HL-60 (cell line): ENCODE results near the gene GOLGA6L26.
"Not testable (repeated sequence)": the region's sequence is repeated elsewhere in the genome, so short reads cannot be mapped to it uniquely, and the experiment has no call there.

Source experiments
- DNase-seq, 2 experiments: peaks; one replicate each; pipeline ENCODE4 v3.0.0-alpha.2; 2010 to 2020; ENCODE audit warnings: low read depth in 1 of 2, low spot score in 1 of 2
- H3K27ac ChIP-seq: fragments of 250-450 bp; sonication (Bioruptor Pico); replicated peaks from 2 replicates; pipeline ENCODE4 v1.5.1; 2020; ENCODE audit warnings: mild to moderate bottlenecking, moderate library complexity
- H3K27me3 ChIP-seq: fragments of 250-450 bp; sonication (Bioruptor Pico); 2 replicates; pipeline ENCODE4 v1.5.1; 2021; ENCODE audit warnings: mild to moderate bottlenecking, moderate library complexity; ENCODE audit not compliant: insufficient read depth, poor library complexity, severe bottlenecking
- H3K4me3 ChIP-seq: replicated peaks from 2 replicates; pipeline ENCODE4 v1.5.1; 2011; ENCODE audit warnings: mild to moderate bottlenecking, control low read depth, low read length; ENCODE audit not compliant: insufficient read depth
- GABPA ChIP-seq: IDR thresholded peaks from 2 replicates; pipeline ENCODE4 v1.6.1; 2012; ENCODE audit warnings: low read depth
- POLR2AphosphoS5 ChIP-seq: IDR thresholded peaks from 2 replicates; pipeline ENCODE4 v1.6.1; 2012; ENCODE audit warnings: low read depth
- REST ChIP-seq: IDR thresholded peaks from 2 replicates; pipeline ENCODE4 v1.6.1; 2012; ENCODE audit warnings: low read depth; ENCODE audit not compliant: insufficient replicate concordance
- SPI1 ChIP-seq: IDR thresholded peaks from 2 replicates; pipeline ENCODE4 v1.6.1; 2012; ENCODE audit warnings: low read depth, mild to moderate bottlenecking, borderline replicate concordance
- TF ChIP-seq, protein P1 (sequence below): IDR thresholded peaks from one replicate; pipeline ENCODE4 v1.5.1; 2011; ENCODE audit warnings: low read length, control low read depth, inconsistent platforms; ENCODE audit not compliant: insufficient read depth

GOLGA6L26 gene

DNA sequence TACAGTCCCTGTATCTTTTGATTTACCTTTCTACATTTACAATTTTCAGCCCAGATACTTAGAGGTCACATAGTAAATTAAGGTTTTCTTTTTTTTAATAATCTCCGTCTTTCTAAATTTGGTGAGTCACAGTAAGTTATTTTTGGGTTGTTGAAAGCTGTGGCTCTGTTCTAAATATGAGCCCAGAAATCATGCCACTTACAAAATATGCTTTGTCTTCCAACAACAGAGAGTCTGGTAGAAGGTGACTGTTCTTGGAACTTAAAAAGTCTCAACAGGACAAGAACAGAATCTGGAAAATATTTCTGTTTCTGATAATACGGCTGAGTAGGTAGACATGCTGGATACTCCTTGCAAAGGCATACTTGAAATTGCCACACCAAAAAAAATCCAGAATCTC, 36.6 kb upstream of the GOLGA6L26 start:
- DNase-seq = no peak
- Histone ChIP-seq H3K27me3 (no peaks in the 10 kb centered on the region), H3K27ac (no peak overlapping the region), H3K4me3 (no peak overlapping the region)
- no peak for TF ChIP-seq SPI1
- no peak for TF ChIP-seq REST
- TF ChIP-seq, protein P1, sequence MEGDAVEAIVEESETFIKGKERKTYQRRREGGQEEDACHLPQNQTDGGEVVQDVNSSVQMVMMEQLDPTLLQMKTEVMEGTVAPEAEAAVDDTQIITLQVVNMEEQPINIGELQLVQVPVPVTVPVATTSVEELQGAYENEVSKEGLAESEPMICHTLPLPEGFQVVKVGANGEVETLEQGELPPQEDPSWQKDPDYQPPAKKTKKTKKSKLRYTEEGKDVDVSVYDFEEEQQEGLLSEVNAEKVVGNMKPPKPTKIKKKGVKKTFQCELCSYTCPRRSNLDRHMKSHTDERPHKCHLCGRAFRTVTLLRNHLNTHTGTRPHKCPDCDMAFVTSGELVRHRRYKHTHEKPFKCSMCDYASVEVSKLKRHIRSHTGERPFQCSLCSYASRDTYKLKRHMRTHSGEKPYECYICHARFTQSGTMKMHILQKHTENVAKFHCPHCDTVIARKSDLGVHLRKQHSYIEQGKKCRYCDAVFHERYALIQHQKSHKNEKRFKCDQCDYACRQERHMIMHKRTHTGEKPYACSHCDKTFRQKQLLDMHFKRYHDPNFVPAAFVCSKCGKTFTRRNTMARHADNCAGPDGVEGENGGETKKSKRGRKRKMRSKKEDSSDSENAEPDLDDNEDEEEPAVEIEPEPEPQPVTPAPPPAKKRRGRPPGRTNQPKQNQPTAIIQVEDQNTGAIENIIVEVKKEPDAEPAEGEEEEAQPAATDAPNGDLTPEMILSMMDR = no peak
- TF ChIP-seq GABPA = no peak
- TF ChIP-seq POLR2AphosphoS5 = no peak

- H3K4me3 ChIP-seq, DNase-seq: not testable (repeated sequence)
Observed at GRCh38 chr15:23364261-23364660, 30.3 kb upstream of the GOLGA6L26 start.

DNA sequence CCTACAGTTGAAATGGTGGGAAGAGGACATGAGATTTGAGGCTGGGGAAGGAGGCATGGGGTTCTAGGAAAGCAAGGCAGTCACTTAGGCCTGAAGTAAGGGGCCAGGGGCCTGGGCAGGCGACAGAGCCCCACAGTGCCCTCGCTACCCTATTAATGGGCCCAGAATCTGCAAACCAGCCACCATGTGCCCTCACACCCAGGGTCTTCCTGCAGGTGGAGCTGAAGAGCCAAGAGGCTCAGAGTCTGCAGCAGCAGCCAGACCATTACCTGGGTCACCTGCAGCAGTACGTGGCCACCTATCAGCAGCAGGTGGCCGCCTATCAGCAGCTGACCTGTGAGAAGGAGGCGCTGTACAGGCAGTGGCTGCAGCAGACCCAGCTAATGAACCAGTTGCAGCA, 28.6 kb upstream of the GOLGA6L26 start:
- H3K4me3 ChIP-seq, H3K27me3 ChIP-seq, H3K27ac ChIP-seq, DNase-seq: not testable (repeated sequence)

More at GRCh38 chr15:23364261-23364660, 30.3 kb upstream of the GOLGA6L26 start:
- not testable (repeated sequence) for H3K27ac ChIP-seq, H3K27me3 ChIP-seq

GRCh38 chr15:23354448-23354847, 20.5 kb upstream of the GOLGA6L26 start, which contains the start of gene GOLGA8S:
Gene GOLGA8S (plus strand): TSS chr15:23354748. CDS start chr15:23354810, 62 bp downstream.
- not testable (repeated sequence) for DNase-seq, H3K27me3 ChIP-seq, H3K27ac ChIP-seq, H3K4me3 ChIP-seq

DNA sequence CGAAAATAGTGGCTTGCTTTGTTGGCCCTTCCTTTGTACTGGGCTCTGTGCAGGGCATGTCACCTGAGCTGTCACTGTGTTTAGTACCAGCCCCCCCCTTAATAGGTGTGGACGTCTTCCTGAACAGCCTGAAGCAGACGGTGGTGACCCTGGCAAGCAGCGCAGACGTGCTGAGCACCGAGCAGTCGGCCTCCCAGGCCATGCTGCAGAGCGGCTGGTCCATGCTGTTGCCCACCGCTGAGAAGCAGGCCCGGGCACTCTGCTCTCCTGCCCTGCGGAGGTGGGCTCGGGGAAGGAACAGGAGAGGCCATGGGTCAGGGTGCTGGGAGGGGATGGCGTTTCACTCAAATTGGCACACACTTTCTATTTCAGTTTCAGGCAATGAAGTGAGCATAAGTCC, 22.8 kb downstream of the GOLGA6L26 start:
- DNase-seq, H3K27me3 ChIP-seq, H3K27ac ChIP-seq, H3K4me3 ChIP-seq: not testable (repeated sequence)

DNA sequence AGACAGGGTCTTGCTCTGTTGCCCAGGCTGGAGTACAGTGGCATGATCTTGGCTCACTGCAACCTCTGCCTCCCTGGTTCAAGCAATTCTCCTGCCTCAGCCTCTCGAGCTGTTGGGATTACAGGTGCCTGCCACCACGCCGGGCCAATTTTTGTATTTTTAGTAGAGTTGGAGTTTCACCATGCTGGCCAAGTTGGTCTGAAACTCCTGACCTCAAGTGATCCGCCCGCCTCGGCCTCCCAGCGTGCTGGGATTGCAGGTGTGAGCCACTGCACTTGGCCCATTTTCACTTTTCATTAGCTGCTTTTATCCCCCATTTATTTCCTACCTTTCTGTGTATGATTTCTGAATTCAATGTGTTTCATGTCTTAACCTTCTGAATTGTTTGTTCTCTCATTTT, 28.1 kb downstream of the GOLGA6L26 start:
- H3K4me3 ChIP-seq, H3K27ac ChIP-seq, H3K27me3 ChIP-seq, DNase-seq: not testable (repeated sequence)

- peak overlapping the region; percentile 40; the same call in 1 of the 2 replicates for H3K27ac ChIP-seq
- not testable (repeated sequence) for DNase-seq, H3K27me3 ChIP-seq
- peak overlapping the region; percentile 36; the same call in 1 of the 2 replicates for H3K4me3 ChIP-seq
Observed at GRCh38 chr15:23304805-23305204, 29.2 kb downstream of the GOLGA6L26 start.

DNA sequence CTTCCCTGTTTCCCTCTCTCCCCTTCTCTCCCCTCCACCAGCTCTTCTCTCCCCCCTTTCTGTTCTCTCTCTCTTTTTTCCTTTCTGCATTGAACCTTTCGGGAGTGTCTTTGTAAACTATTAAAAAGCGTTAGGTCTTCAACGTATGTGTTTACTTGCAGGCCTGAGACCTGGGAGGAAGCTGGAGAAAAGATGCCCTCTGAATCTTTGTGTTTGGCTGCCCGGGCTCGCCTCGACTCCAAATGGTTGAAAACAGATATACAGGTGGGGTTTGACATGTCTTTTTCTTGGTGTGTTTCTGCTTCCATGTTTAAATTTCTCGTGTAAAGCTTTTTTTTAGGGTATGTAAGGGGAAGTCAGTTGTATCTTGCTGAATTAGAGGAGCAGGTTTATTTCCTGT, 29.7 kb downstream of the GOLGA6L26 start:
- peak overlapping the region; percentile 40 for H3K27ac ChIP-seq
- H3K4me3 ChIP-seq = peak overlapping the region; percentile 36
- peak in 1 of 2 experiments; percentile 2 for DNase-seq
- H3K27me3 ChIP-seq = not testable (repeated sequence)

- H3K27ac ChIP-seq, DNase-seq, H3K27me3 ChIP-seq: not testable (repeated sequence)
- H3K4me3 ChIP-seq = peak overlapping the region; percentile 36
Observed at GRCh38 chr15:23303654-23304053, 30.3 kb downstream of the GOLGA6L26 start.

GRCh38 chr15:23303246-23303645, 30.8 kb downstream of the GOLGA6L26 start:
- H3K4me3 ChIP-seq, DNase-seq, H3K27ac ChIP-seq, H3K27me3 ChIP-seq: not testable (repeated sequence)
